GM12878 (cell line): Measurements from ENCODE around the gene TYSND1.

Experiments
- EZH2 ChIP-seq: IDR thresholded peaks from 2 replicates; pipeline ENCODE4 v1.6.1; 2012; ENCODE audit warnings: low read depth, mild to moderate bottlenecking, control low read depth, inconsistent platforms, low read length, borderline replicate concordance; ENCODE audit not compliant: control insufficient read depth
- GABPA ChIP-seq: IDR thresholded peaks from 2 replicates; pipeline ENCODE4 v1.6.1; 2014; ENCODE audit warnings: antibody characterized with exemption, low read depth, mild to moderate bottlenecking, inconsistent platforms
- SP1 ChIP-seq: IDR thresholded peaks from one replicate; pipeline ENCODE4 v1.6.1; 2011; ENCODE audit warnings: low read depth, low read length
- TF ChIP-seq, protein P1 (sequence below): fragments of 450-650 bp; IDR thresholded peaks from 2 replicates; pipeline ENCODE4 v1.6.1; 2017; ENCODE audit warnings: mild to moderate bottlenecking, low read depth, inconsistent platforms; ENCODE audit not compliant: poor library complexity, severe bottlenecking

GRCh38 chr10:70190102-70190501, 43.6 kb upstream of the TYSND1 start:
- TF ChIP-seq, protein P1, sequence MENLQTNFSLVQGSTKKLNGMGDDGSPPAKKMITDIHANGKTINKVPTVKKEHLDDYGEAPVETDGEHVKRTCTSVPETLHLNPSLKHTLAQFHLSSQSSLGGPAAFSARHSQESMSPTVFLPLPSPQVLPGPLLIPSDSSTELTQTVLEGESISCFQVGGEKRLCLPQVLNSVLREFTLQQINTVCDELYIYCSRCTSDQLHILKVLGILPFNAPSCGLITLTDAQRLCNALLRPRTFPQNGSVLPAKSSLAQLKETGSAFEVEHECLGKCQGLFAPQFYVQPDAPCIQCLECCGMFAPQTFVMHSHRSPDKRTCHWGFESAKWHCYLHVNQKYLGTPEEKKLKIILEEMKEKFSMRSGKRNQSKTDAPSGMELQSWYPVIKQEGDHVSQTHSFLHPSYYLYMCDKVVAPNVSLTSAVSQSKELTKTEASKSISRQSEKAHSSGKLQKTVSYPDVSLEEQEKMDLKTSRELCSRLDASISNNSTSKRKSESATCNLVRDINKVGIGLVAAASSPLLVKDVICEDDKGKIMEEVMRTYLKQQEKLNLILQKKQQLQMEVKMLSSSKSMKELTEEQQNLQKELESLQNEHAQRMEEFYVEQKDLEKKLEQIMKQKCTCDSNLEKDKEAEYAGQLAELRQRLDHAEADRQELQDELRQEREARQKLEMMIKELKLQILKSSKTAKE: no peak
- no peak for TF ChIP-seq EZH2
- TF ChIP-seq SP1: no peak
- TF ChIP-seq GABPA: no peak
